Measurements from ENCODE around the gene RUNX1. TPM values are rescaled to one million over a fixed set of nuclear protein-coding genes. Genes with fewer than 3 reads are reported as not detected.

The RUNX1 gene
- polyA plus RNA-seq, 1 experiment: 20.9 TPM

- Histone ChIP-seq H3K27me3 (ENCODE audit: control insufficient read depth, insufficient read depth, low read length) (no peaks in the 10 kb centered on the region), H3K4me3 (ENCODE audit: low read depth, low read length) (no peak overlapping the region), H3K27ac (ENCODE audit: low read depth, low read length) (no peak overlapping the region), H3K9me3 (ENCODE audit: control insufficient read depth, insufficient read depth, low read length) (no peaks in the 10 kb centered on the region)
- no peak for DNase-seq (ENCODE audit: low read depth, low spot score)
- ChIA-PET POLR2A (no interaction called here), CTCF (interaction anchor here (0.7 to 1.2 kb wide), 3 partner anchors 17 to 141 kb away, joined by 3 to 5 read pairs (median 4); no protein-coding TSS in a partner anchor)
- no peak for TF ChIP-seq CTCF (IDR thresholded peaks at IDR 0.05; ENCODE audit: low read depth, low read length)
Measured at GRCh38 chr21:34909492-34910292, 139.4 kb downstream of the RUNX1 start.

- POLR2A ChIA-PET: no interaction called here
- no peak overlapping the region for H3K4me3 ChIP-seq (ENCODE audit: low read depth, low read length)
- TF ChIP-seq CTCF (IDR thresholded peaks at IDR 0.05; ENCODE audit: low read depth, low read length): no peak
- H3K27ac ChIP-seq (ENCODE audit: low read depth, low read length): no peak overlapping the region
- no peaks in the 10 kb centered on the region for H3K27me3 ChIP-seq (ENCODE audit: control insufficient read depth, insufficient read depth, low read length)
- CTCF ChIA-PET: interaction anchor here (0.7 kb wide), 1 partner anchor 16 kb away, joined by 5 read pairs; no protein-coding TSS in a partner anchor
- no peak for DNase-seq (ENCODE audit: low read depth, low spot score)
- no peaks in the 10 kb centered on the region for H3K9me3 ChIP-seq (ENCODE audit: control insufficient read depth, insufficient read depth, low read length)
Measured at GRCh38 chr21:34908419-34909055, 140.6 kb downstream of the RUNX1 start.

- CTCF ChIA-PET: no interaction called here
- no peak for TF ChIP-seq CTCF (IDR thresholded peaks at IDR 0.05; ENCODE audit: low read depth, low read length)
- POLR2A ChIA-PET: no interaction called here
Measured at GRCh38 chr21:34907461-34908418, 141.4 kb downstream of the RUNX1 start.

GRCh38 chr21:34906401-34906800 is 142.7 kb downstream of the RUNX1 start:
- no peak for TF ChIP-seq CTCF (IDR thresholded peaks at IDR 0.05; ENCODE audit: low read depth, low read length)
- CTCF ChIA-PET: interaction anchor here (1.0 to 1.2 kb wide), 2 partner anchors 17 to 1121 kb away, joined by 3 read pairs; no protein-coding TSS in a partner anchor
- POLR2A ChIA-PET: no interaction called here
- DNase-seq (ENCODE audit: low read depth, low spot score): no peak
- no peak overlapping the region for H3K27ac ChIP-seq (ENCODE audit: low read depth, low read length)
- no peaks in the 10 kb centered on the region for H3K27me3 ChIP-seq (ENCODE audit: control insufficient read depth, insufficient read depth, low read length)
- H3K9me3 ChIP-seq (ENCODE audit: control insufficient read depth, insufficient read depth, low read length): no peaks in the 10 kb centered on the region
- H3K4me3 ChIP-seq (ENCODE audit: low read depth, low read length): no peak overlapping the region

More at GRCh38 chr21:34907461-34908418, 141.4 kb downstream of the RUNX1 start:
- Histone ChIP-seq H3K27me3 (ENCODE audit: control insufficient read depth, insufficient read depth, low read length) (no peaks in the 10 kb centered on the region), H3K9me3 (ENCODE audit: control insufficient read depth, insufficient read depth, low read length) (no peaks in the 10 kb centered on the region), H3K4me3 (ENCODE audit: low read depth, low read length) (no peak overlapping the region), H3K27ac (ENCODE audit: low read depth, low read length) (no peak overlapping the region)
- no peak for DNase-seq (ENCODE audit: low read depth, low spot score)

All from AG04450 (cell line).